ENCODE results near the gene TMEM272. TPM values are rescaled to one million over a fixed set of nuclear protein-coding genes. Genes with fewer than 3 reads are reported as not detected.
A peak's percentile ranks its signal among the peaks of the same experiment; 100 is the strongest.

The TMEM272 gene
- total and polyA plus RNA-seq, 8 donors, result 0.13 to 0.42 (median 0.25) TPM; not detected in 1

GRCh38 chr13:51832471-51833152, 12.4 kb downstream of the TMEM272 start:
- Histone ChIP-seq H3K27ac (no peak overlapping the region), H3K9me3 (no peaks in the 10 kb centered on the region), H3K27me3 (no peaks in the 10 kb centered on the region), H3K4me3 (no peak overlapping the region), H3K4me1 (peaks cover 0 to 43% of the 10 kb centered on the region in 2 donors), H3K36me3 (no peaks in the 10 kb centered on the region)
- intact Hi-C loops (cut with DNase I), result no loop called here
- DNase-seq (no peak), ATAC-seq (peak; percentile 78)
- peak in 1 of 2 donors; percentile 13 for TF ChIP-seq CTCF (IDR thresholded peaks at IDR 0.05)

- Histone ChIP-seq H3K4me1 (peaks cover 2 to 47% of the 10 kb centered on the region in 2 donors), H3K27ac (no peak overlapping the region), H3K27me3 (no peaks in the 10 kb centered on the region), H3K9me3 (no peaks in the 10 kb centered on the region), H3K36me3 (no peaks in the 10 kb centered on the region), H3K4me3 (no peak overlapping the region)
- DNase-seq, result no peak
- no peak for ATAC-seq
- no peak for TF ChIP-seq CTCF (IDR thresholded peaks at IDR 0.05)
- intact Hi-C loops (cut with DNase I), result no loop called here
These were observed 13.5 kb downstream of the TMEM272 start for GRCh38 chr13:51831519-51831918.

- Histone ChIP-seq H3K36me3 (no peaks in the 10 kb centered on the region), H3K27ac (peak overlapping the region in 1 of 2 donors; percentile 88), H3K4me3 (no peak overlapping the region), H3K4me1 (peaks cover 2 to 63% of the 10 kb centered on the region in 2 donors), H3K9me3 (no peaks in the 10 kb centered on the region), H3K27me3 (no peaks in the 10 kb centered on the region)
- intact Hi-C loops (cut with DNase I), result no loop called here
- DNase-seq (no peak), ATAC-seq (no peak)
- no peak for TF ChIP-seq CTCF (IDR thresholded peaks at IDR 0.05)
These were observed 15.4 kb downstream of the TMEM272 start for GRCh38 chr13:51829568-51829899.

GRCh38 chr13:51828730-51829567, 16.0 kb downstream of the TMEM272 start:
- Histone ChIP-seq H3K4me3 (no peak overlapping the region), H3K9me3 (no peaks in the 10 kb centered on the region), H3K27me3 (no peaks in the 10 kb centered on the region), H3K36me3 (no peaks in the 10 kb centered on the region), H3K4me1 (peaks cover 2 to 57% of the 10 kb centered on the region in 2 donors), H3K27ac (peak overlapping the region in 1 of 2 donors; percentile 88)
- intact Hi-C loops (cut with DNase I), result no loop called here
- TF ChIP-seq CTCF (IDR thresholded peaks at IDR 0.05), result no peak
- ATAC-seq, result no peak
- no peak for DNase-seq

- Histone ChIP-seq H3K9me3 (no peaks in the 10 kb centered on the region), H3K27ac (peak overlapping the region in 1 of 2 donors; percentile 88), H3K27me3 (no peaks in the 10 kb centered on the region), H3K36me3 (no peaks in the 10 kb centered on the region), H3K4me1 (peaks cover 2 to 61% of the 10 kb centered on the region in 2 donors), H3K4me3 (no peak overlapping the region)
- intact Hi-C loops (cut with DNase I), result no loop called here
- TF ChIP-seq CTCF (IDR thresholded peaks at IDR 0.05), result no peak
- ATAC-seq (no peak), DNase-seq (no peak)
These were observed 17.7 kb downstream of the TMEM272 start for GRCh38 chr13:51827254-51827653.

Measured in left lung (tissue), 10 donors.